ENCODE results near the gene ADAT2.
"Not testable (repeated sequence)": the region's sequence is repeated elsewhere in the genome, so short reads cannot be mapped to it uniquely, and the experiment has no call there.

ADAT2 gene

GRCh38 chr6:143482593-143482992, 32.1 kb upstream of the ADAT2 start:
- DNase-seq (ENCODE audit: low spot score) = no peak
- TF ChIP-seq CTCF (IDR thresholded peaks at IDR 0.05) = no peak
- no peak overlapping the region for H3K27ac ChIP-seq
- H3K4me3 ChIP-seq = no peak overlapping the region

GRCh38 chr6:143478479-143479062, 28.1 kb upstream of the ADAT2 start:
- no peak overlapping the region for H3K4me3 ChIP-seq
- H3K27ac ChIP-seq = no peak overlapping the region
- DNase-seq (ENCODE audit: low spot score) = no peak
- no peak for TF ChIP-seq CTCF (IDR thresholded peaks at IDR 0.05)

- no peak for DNase-seq (ENCODE audit: low spot score)
- Histone ChIP-seq H3K27ac (no peak overlapping the region), H3K4me3 (no peak overlapping the region)
- no peak for TF ChIP-seq CTCF (IDR thresholded peaks at IDR 0.05)
These were observed 26.1 kb upstream of the ADAT2 start for GRCh38 chr6:143476545-143476944.

GRCh38 chr6:143471822-143472221, 21.3 kb upstream of the ADAT2 start:
- no peak for DNase-seq (ENCODE audit: low spot score)
- Histone ChIP-seq H3K4me3 (no peak overlapping the region), H3K27ac (no peak overlapping the region)
- TF ChIP-seq CTCF (IDR thresholded peaks at IDR 0.05) = no peak

- not testable (repeated sequence) for H3K4me3 ChIP-seq; H3K27ac ChIP-seq; DNase-seq (ENCODE audit: low spot score)
These were observed 18.3 kb upstream of the ADAT2 start for GRCh38 chr6:143468823-143469222.

- TF ChIP-seq CTCF (IDR thresholded peaks at IDR 0.05) = no peak
- Histone ChIP-seq H3K4me3 (no peak overlapping the region), H3K27ac (no peak overlapping the region)
- DNase-seq (ENCODE audit: low spot score) = no peak
These were observed 17.5 kb upstream of the ADAT2 start for GRCh38 chr6:143468026-143468425.

GRCh38 chr6:143465546-143465945, 15.1 kb upstream of the ADAT2 start:
- H3K27ac ChIP-seq = no peak overlapping the region
- no peak for DNase-seq (ENCODE audit: low spot score)
- no peak for TF ChIP-seq CTCF (IDR thresholded peaks at IDR 0.05)
- H3K4me3 ChIP-seq = no peak overlapping the region

Data from coronary artery (tissue), 2 donors.